Upper lobe of left lung (tissue), 4 donors: ENCODE results near the gene NKAP.

Experiments
- EP300 ChIP-seq, 4 donors: sonication (generic); formaldehyde crosslinking; IDR thresholded peaks; one replicate each; pipeline ENCODE4 v1.5.1; 2017; ENCODE audit warnings: antibody characterized with exemption in 4 of 4, control low read depth in 2 of 4
- POLR2A ChIP-seq, 4 donors: fragments of 450-650 bp; IDR thresholded peaks; one replicate each; pipeline ENCODE4 v1.5.1; 2016 to 2017; ENCODE audit warnings: antibody characterized with exemption in 4 of 4, mild to moderate bottlenecking in 2 of 4
- POLR2AphosphoS5 ChIP-seq, 2 donors: sonication (generic); formaldehyde crosslinking; IDR thresholded peaks; one replicate each; pipeline ENCODE4 v1.5.1; 2017; ENCODE audit warnings: antibody characterized with exemption in 2 of 2
- TF ChIP-seq, protein P1 (sequence below), 6 experiments: fragments of 450-650 bp in 4 of 6; fragments of 200-600 bp in 2 of 6; sonication (generic) in 2 of 6; IDR thresholded peaks; one replicate each; pipeline ENCODE4 v1.5.1; 2016 to 2019; ENCODE audit warnings: antibody characterized with exemption in 6 of 6

DNA sequence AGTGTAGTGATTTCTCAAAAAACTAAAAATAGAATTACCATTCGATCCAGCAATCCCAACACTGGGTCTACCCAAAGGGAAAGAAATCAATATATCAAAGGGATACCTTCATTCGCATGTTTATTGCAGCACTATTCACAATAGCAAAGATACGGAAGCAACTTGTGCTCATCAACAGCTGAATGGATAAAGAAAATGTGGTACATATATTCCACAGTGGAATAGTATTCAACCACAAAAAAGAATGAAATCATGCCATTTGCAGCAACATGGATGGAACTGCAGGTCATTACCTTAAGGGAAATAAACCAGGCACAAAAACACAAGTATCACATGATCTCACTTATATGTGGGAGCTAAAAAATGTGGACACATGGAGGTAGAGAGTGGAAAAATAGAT lies 42.7 kb upstream of the NKAP start:
- TF ChIP-seq, protein P1, sequence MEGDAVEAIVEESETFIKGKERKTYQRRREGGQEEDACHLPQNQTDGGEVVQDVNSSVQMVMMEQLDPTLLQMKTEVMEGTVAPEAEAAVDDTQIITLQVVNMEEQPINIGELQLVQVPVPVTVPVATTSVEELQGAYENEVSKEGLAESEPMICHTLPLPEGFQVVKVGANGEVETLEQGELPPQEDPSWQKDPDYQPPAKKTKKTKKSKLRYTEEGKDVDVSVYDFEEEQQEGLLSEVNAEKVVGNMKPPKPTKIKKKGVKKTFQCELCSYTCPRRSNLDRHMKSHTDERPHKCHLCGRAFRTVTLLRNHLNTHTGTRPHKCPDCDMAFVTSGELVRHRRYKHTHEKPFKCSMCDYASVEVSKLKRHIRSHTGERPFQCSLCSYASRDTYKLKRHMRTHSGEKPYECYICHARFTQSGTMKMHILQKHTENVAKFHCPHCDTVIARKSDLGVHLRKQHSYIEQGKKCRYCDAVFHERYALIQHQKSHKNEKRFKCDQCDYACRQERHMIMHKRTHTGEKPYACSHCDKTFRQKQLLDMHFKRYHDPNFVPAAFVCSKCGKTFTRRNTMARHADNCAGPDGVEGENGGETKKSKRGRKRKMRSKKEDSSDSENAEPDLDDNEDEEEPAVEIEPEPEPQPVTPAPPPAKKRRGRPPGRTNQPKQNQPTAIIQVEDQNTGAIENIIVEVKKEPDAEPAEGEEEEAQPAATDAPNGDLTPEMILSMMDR (IDR thresholded peaks at IDR 0.05): no peak
- TF ChIP-seq POLR2AphosphoS5 (IDR thresholded peaks at IDR 0.05): no peak
- no peak for TF ChIP-seq POLR2A (IDR thresholded peaks at IDR 0.05)
- no peak for TF ChIP-seq EP300 (IDR thresholded peaks at IDR 0.05)
